PC-3 (cell line): ENCODE data around the gene PCSK2. TPM values are rescaled to one million over a fixed set of nuclear protein-coding genes. Genes with fewer than 3 reads are reported as not detected.

Experiments
- ATAC-seq: fragments of 200-7000 bp; cut with Tn5 transposase; 2 replicates; pipeline ENCODE4 v1.9.1; 2020; ENCODE audit warnings: mild to moderate bottlenecking, moderate library complexity
- BruUV-seq: library from RNA; stranded (reverse); fragments of 400-500 nt; replicated peaks from 2 replicates; lab custom pipeline; 2021; lab: Mats Ljungman, UMichigan
- CTCF ChIA-PET: fragments of 300-600 bp; sonication (Branson Sonifier 250); formaldehyde crosslinking; loops from one replicate; lab custom pipeline; 2022; ENCODE audit warnings: antibody characterized with exemption; lab: Charles Lee
- POLR2A ChIA-PET: fragments of 300-600 bp; sonication (Branson Sonifier 250); formaldehyde crosslinking; loops from one replicate; lab custom pipeline; 2022; ENCODE audit warnings: antibody characterized with exemption; ENCODE audit not compliant: unreplicated experiment; lab: Charles Lee
- DNase-seq: peaks from one replicate; pipeline ENCODE4 v3.0.0-alpha.2; 2015
- H2AFZ ChIP-seq: fragments of 300-600 bp; sonication (generic); 2 replicates; pipeline ENCODE4 v1.6.0; 2016; ENCODE audit warnings: antibody characterized with exemption, low read length
- H3F3A ChIP-seq: fragments of 300-600 bp; sonication (generic); one replicate; pipeline ENCODE4 v1.6.0; 2017; ENCODE audit warnings: antibody characterized with exemption, low read length, control low read depth, mild to moderate bottlenecking; ENCODE audit not compliant: unreplicated experiment
- H3K27ac ChIP-seq: fragments of 300-600 bp; sonication (generic); 2 replicates; pipeline ENCODE4 v1.5.1; 2016; ENCODE audit warnings: mild to moderate bottlenecking, low read length
- H3K27me3 ChIP-seq: fragments of 300-600 bp; sonication (generic); 2 replicates; pipeline ENCODE4 v1.6.1; 2016; ENCODE audit warnings: low read length, mixed read lengths
- H3K36me3 ChIP-seq: fragments of 300-600 bp; sonication (generic); 2 replicates; pipeline ENCODE4 v1.6.1; 2016; ENCODE audit warnings: low read depth, mixed run types, low read length, mixed read lengths
- H3K4me1 ChIP-seq: fragments of 300-600 bp; sonication (generic); 2 replicates; pipeline ENCODE4 v1.5.1; 2016; ENCODE audit warnings: low read length; ENCODE audit not compliant: insufficient read depth
- H3K4me2 ChIP-seq: fragments of 300-600 bp; sonication (generic); 2 replicates; pipeline ENCODE4 v1.6.0; 2016; ENCODE audit warnings: low read length
- H3K4me3 ChIP-seq: fragments of 300-600 bp; sonication (generic); 2 replicates; pipeline ENCODE4 v1.5.1; 2016; ENCODE audit warnings: mild to moderate bottlenecking, low read length, mixed read lengths
- H3K79me2 ChIP-seq: fragments of 300-600 bp; sonication (generic); 2 replicates; pipeline ENCODE4 v1.6.1; 2017; ENCODE audit warnings: low read length, mixed read lengths
- H3K9ac ChIP-seq: fragments of 300-600 bp; sonication (generic); 2 replicates; pipeline ENCODE4 v1.6.0; 2016; ENCODE audit warnings: mild to moderate bottlenecking, low read length
- H3K9me2 ChIP-seq: fragments of 300-600 bp; sonication (generic); replicated peaks from 2 replicates; pipeline ENCODE4 v1.6.1; 2016; ENCODE audit warnings: mixed run types, low read length, mixed read lengths
- H3K9me3 ChIP-seq: fragments of 300-600 bp; sonication (generic); 2 replicates; pipeline ENCODE4 v1.6.1; 2016; ENCODE audit warnings: low read length, mixed read lengths
- H4K20me1 ChIP-seq: fragments of 300-600 bp; sonication (generic); 2 replicates; pipeline ENCODE4 v1.6.1; 2016; ENCODE audit warnings: low read length, mixed read lengths
- EZH2 ChIP-seq: fragments of 300-600 bp; sonication (generic); IDR thresholded peaks from one replicate; pipeline ENCODE4 v1.6.1; 2017; ENCODE audit warnings: antibody characterized with exemption, mild to moderate bottlenecking, low read length; ENCODE audit not compliant: unreplicated experiment
- EZH2phosphoT487 ChIP-seq: fragments of 300-600 bp; sonication (generic); IDR thresholded peaks from 2 replicates; pipeline ENCODE4 v1.6.1; 2018; ENCODE audit warnings: mild to moderate bottlenecking, antibody characterized with exemption, low read length, borderline replicate concordance
- intact Hi-C: fragments of 100-400 bp; cut with micrococcal nuclease; formaldehyde crosslinking; loops from 2 replicates; pipeline ENCODE4 v1.9.0; 2023
- total RNA-seq: library from RNA; depleted of rRNA; stranded (reverse); fragments of >200 nt; gene quantifications from 2 replicates; pipeline ENCODE4 v1.2.3, GENCODE V29; 2014
- TF ChIP-seq, protein P1 (sequence below): fragments of 300-600 bp; sonication (generic); conservative IDR thresholded peaks from 2 replicates; pipeline ENCODE4 v1.5.1; 2017; ENCODE audit warnings: antibody characterized with exemption, low read depth, mild to moderate bottlenecking, low read length

Gene PCSK2
- total RNA-seq, 1 experiment from 2014 or later = not detected

DNA sequence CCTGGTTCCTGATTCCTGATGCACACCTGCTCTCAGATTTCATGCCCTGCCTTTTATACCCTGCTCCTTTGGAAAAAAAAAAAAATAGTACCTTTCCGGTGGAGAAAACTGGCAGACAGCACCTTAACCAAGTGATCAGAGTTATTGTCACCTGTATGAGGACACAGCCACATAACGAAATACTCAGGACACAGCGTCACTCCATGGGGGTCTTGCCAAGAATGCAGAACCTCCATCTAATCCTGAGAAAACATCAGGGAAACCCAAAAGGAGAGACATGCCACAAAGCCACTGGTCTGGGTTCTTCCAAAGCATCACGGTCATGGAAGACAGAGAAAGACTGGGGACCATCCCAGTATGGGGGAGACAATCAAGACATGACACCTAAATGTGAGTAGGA lies 275.3 kb downstream of the PCSK2 start:
- Histone ChIP-seq H3K79me2 (no peaks in the 10 kb centered on the region), H3K4me3 (no peak overlapping the region), H4K20me1 (no peaks in the 10 kb centered on the region), H2AFZ (no peak overlapping the region), H3K9me3 (no peaks in the 10 kb centered on the region), H3K4me2 (no peak overlapping the region), H3K4me1 (peaks cover 9% of the 10 kb centered on the region; the same call in 1 of the 2 replicates), H3K36me3 (no peaks in the 10 kb centered on the region), H3K9ac (no peak overlapping the region), H3K27ac (no peak overlapping the region), H3F3A (no peaks in the 10 kb centered on the region), H3K27me3 (no peaks in the 10 kb centered on the region), H3K9me2 (no peaks in the 10 kb centered on the region)
- TF ChIP-seq EZH2 (no peak), EZH2phosphoT487 (no peak)
- TF ChIP-seq, protein P1, sequence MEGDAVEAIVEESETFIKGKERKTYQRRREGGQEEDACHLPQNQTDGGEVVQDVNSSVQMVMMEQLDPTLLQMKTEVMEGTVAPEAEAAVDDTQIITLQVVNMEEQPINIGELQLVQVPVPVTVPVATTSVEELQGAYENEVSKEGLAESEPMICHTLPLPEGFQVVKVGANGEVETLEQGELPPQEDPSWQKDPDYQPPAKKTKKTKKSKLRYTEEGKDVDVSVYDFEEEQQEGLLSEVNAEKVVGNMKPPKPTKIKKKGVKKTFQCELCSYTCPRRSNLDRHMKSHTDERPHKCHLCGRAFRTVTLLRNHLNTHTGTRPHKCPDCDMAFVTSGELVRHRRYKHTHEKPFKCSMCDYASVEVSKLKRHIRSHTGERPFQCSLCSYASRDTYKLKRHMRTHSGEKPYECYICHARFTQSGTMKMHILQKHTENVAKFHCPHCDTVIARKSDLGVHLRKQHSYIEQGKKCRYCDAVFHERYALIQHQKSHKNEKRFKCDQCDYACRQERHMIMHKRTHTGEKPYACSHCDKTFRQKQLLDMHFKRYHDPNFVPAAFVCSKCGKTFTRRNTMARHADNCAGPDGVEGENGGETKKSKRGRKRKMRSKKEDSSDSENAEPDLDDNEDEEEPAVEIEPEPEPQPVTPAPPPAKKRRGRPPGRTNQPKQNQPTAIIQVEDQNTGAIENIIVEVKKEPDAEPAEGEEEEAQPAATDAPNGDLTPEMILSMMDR = no peak
- BruUV-seq = no TSS peak
- ChIA-PET CTCF (no interaction called here), POLR2A (no interaction called here)
- ATAC-seq (no peak), DNase-seq (no peak)
- intact Hi-C loops = no loop called here

GRCh38 chr20:17503301-17504065 lies 276.6 kb downstream of the PCSK2 start:
- H3K4me1 ChIP-seq = peaks cover 9% of the 10 kb centered on the region; the same call in 1 of the 2 replicates
- TF ChIP-seq, protein P1 = no peak
- no peak for TF ChIP-seq EZH2
- no peak for TF ChIP-seq EZH2phosphoT487
- POLR2A ChIA-PET = no interaction called here
- H3K27ac ChIP-seq = no peak overlapping the region
- no peak overlapping the region for H3K4me2 ChIP-seq
- no TSS peak for BruUV-seq
- ATAC-seq (no peak), DNase-seq (no peak)
- no peak overlapping the region for H2AFZ ChIP-seq
- H3K79me2 ChIP-seq = no peaks in the 10 kb centered on the region
- no peak overlapping the region for H3K4me3 ChIP-seq
- H3K36me3 ChIP-seq = no peaks in the 10 kb centered on the region
- CTCF ChIA-PET = no interaction called here
- H3K9me3 ChIP-seq = no peaks in the 10 kb centered on the region
- H4K20me1 ChIP-seq = no peaks in the 10 kb centered on the region
- H3F3A ChIP-seq = no peaks in the 10 kb centered on the region
- no peak overlapping the region for H3K9ac ChIP-seq
- intact Hi-C loops = loop anchor here (2.0 kb wide), 2 partner anchors 27 to 493 kb away; partner anchors contain the start of gene BFSP1
- no peaks in the 10 kb centered on the region for H3K27me3 ChIP-seq
- no peaks in the 10 kb centered on the region for H3K9me2 ChIP-seq
